ENCODE measurements around the gene MAN1B1.
A peak's percentile ranks its signal among the peaks of the same experiment; 100 is the strongest.

The MAN1B1 gene

GRCh38 chr9:137069508-137070091 is 17.2 kb upstream of the MAN1B1 start:
- DNase-seq, result no peak

GRCh38 chr9:137070201-137070905 is 16.4 kb upstream of the MAN1B1 start, which contains the start of gene SAPCD2:
Gene SAPCD2, minus strand, starts transcription at chr9:137070557. Its CDS starts 97 bp downstream, at chr9:137070460.
- peak; percentile 87 for DNase-seq

GRCh38 chr9:137070906-137071275 is 15.9 kb upstream of the MAN1B1 start:
- no peak for DNase-seq

GRCh38 chr9:137071282-137071681 is 15.5 kb upstream of the MAN1B1 start:
- no peak for DNase-seq

- no peak for DNase-seq
Measured at GRCh38 chr9:137073992-137074399, 12.8 kb upstream of the MAN1B1 start.

- no peak for DNase-seq
Measured at GRCh38 chr9:137074657-137075274, 12.0 kb upstream of the MAN1B1 start.

- no peak for DNase-seq
Measured at GRCh38 chr9:137075275-137075775, 11.5 kb upstream of the MAN1B1 start.

- no peak for DNase-seq
Measured at GRCh38 chr9:137076636-137077009, 10.2 kb upstream of the MAN1B1 start.

GRCh38 chr9:137077010-137077747 is 9.6 kb upstream of the MAN1B1 start, which contains the start of gene UAP1L1:
Gene UAP1L1, plus strand, starts transcription at chr9:137077517. Its CDS starts 16 bp downstream, at chr9:137077533.
- DNase-seq, result peak; percentile 70 to 72

GRCh38 chr9:137077758-137078693 is 8.8 kb upstream of the MAN1B1 start:
- DNase-seq, result peak; percentile 36 to 51

GRCh38 chr9:137078701-137079400 is 7.9 kb upstream of the MAN1B1 start:
- DNase-seq, result no peak

- no peak for DNase-seq
Measured at GRCh38 chr9:137079401-137079787, 7.4 kb upstream of the MAN1B1 start.

GRCh38 chr9:137080260-137081122 is 6.3 kb upstream of the MAN1B1 start:
- DNase-seq, result no peak

- no peak for DNase-seq
Measured at GRCh38 chr9:137082222-137082924, 4.4 kb upstream of the MAN1B1 start.

- DNase-seq, result no peak
Measured at GRCh38 chr9:137082925-137083290, 3.9 kb upstream of the MAN1B1 start.

GRCh38 chr9:137083394-137084004 is 3.3 kb upstream of the MAN1B1 start:
- no peak for DNase-seq

- DNase-seq, result no peak
Measured at GRCh38 chr9:137084526-137084925, 2.3 kb upstream of the MAN1B1 start.

GRCh38 chr9:137085920-137086530 is 760 bp upstream of the MAN1B1 start:
- peak; percentile 28 to 46 for DNase-seq

- no peak for DNase-seq
Measured at GRCh38 chr9:137087409-137087925, 682 bp downstream of the MAN1B1 start.

Measured in CD4-positive, alpha-beta T cell treated with Interleukin-1 beta for 1 hour (primary cell).